COR-L47 (cell line): Measurements from ENCODE around the gene NCOA1.

ENCODE experiments used
- DNase-seq: peaks from one replicate; lab custom pipeline; 2025; lab: John Stamatoyannopoulos, UW

Gene NCOA1

DNA sequence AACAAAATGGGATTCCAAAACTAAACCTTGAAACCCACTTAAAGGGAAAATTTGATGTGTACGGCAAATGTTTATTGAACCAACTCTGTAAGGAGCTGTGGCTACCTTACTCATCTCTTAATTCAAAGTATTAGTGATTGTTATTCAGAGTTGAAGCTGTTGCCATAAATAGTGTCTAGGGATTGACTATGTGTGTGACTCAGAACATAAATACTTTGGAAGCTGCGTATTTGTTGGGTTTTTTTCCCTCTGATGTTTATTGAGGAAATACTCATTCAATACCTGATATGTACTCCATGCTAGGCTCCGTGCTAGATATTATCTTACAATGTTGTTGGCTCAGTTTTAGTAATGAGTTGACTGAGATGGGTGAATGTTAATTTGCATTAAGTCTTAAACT lies 211.7 kb downstream of the NCOA1 start:
- DNase-seq = no peak

DNA sequence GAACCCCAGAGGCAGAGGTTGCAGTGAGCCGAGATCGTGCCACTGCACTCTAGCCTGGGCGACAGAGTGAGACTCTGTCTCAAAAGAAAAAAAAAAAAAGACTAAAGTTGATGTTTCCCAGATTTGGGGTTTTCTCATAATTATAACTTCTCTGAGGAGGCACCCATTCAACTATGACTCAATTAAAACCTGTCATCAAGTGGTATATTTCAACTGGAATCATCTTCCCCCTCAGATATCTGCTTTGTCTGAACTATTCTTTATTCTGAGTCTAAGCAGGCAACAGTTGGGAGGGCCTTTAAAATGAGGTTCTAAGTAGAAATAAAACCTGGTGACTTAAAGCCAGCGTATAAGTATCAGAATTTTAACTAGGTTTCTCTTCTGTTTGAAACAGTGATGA lies 213.6 kb downstream of the NCOA1 start:
- DNase-seq = no peak

DNA sequence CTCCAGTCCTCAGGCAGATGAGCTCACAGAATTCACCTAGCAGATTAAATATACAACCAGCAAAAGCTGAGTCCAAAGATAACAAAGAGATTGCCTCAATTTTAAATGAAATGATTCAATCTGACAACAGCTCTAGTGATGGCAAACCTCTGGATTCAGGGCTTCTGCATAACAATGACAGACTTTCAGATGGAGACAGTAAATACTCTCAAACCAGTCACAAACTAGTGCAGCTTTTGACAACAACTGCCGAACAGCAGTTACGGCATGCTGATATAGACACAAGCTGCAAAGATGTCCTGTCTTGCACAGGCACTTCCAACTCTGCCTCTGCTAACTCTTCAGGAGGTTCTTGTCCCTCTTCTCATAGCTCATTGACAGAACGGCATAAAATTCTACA lies 216.1 kb downstream of the NCOA1 start:
- no peak for DNase-seq

DNA sequence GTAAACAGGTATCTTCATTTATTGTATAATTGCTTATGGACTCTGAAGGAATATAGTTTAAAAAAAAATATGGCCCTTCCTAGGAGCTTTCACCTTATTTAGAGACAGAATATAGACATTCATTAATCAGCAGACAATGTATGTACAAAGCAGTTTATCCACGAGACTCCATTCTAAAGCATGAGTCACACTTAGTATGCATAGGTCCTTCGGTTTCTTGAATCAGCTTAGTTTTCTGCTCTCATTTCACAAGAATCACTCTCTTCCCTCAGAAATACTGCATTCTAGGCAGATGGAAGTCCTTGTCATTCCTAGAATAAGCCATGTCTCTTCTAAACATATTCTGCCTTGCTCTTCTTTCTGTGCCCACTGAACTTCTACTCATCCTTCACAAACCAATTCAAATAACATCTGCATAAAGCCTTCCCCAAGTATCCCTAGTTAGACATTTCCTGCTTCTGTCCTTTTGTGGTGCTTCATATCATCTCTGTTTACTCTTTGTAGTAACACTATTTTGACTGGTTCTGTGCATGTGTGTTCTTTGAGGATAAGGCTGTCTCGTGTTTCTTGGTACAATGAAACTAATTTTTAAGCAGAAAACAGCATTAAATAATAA lies 217.6 kb downstream of the NCOA1 start:
- DNase-seq = no peak

DNA sequence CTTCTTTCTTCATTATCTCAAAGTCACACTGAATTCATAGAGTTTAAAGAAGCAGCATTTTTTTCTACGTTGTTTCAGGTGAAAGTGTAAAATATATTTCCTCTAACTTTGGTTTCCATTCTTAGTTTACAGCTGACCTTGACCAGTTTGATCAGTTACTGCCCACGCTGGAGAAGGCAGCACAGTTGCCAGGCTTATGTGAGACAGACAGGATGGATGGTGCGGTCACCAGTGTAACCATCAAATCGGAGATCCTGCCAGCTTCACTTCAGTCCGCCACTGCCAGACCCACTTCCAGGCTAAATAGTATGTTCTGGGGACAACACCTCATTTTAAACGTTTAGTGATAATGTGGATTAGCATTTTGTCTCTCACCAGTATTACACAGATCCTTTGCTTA lies 219.8 kb downstream of the NCOA1 start:
- no peak for DNase-seq

DNA sequence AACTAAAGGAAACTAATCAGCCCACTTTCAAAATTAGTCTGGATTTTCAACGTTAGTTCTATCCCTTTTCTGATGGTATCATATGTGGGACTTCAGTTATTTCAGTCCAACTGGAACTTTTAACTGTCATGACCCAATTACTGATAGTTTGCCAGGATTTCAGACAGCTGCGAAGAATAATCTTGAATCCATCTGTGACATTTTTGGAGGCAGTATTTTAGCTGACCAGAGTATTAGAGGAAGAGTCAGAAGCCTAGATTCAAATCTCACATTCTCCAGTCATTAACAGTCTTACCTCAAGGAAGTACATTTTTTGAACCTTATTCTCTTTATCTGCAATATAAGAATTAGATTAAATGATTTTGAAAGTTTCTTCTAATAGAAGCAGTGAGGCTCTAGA lies 220.8 kb downstream of the NCOA1 start:
- DNase-seq = no peak

DNA sequence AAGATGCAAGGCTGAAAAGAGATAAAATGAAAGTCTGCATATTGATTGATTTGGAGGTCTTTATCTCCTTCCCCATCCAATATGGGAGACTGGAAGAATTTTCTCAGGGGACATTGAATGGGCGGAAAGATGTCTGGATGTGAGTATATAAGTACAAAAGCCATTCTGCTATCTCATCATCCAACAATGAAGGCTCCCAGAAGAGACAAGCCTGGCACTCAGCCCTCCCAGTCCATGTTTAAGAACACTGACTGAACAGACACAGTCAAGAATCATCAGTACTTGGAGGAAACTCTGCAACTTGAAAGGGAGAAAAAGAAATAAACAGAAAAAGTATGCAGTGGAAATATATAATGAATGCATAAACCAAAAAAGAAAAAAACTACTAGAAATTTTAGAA lies 221.2 kb downstream of the NCOA1 start:
- DNase-seq = no peak

DNA sequence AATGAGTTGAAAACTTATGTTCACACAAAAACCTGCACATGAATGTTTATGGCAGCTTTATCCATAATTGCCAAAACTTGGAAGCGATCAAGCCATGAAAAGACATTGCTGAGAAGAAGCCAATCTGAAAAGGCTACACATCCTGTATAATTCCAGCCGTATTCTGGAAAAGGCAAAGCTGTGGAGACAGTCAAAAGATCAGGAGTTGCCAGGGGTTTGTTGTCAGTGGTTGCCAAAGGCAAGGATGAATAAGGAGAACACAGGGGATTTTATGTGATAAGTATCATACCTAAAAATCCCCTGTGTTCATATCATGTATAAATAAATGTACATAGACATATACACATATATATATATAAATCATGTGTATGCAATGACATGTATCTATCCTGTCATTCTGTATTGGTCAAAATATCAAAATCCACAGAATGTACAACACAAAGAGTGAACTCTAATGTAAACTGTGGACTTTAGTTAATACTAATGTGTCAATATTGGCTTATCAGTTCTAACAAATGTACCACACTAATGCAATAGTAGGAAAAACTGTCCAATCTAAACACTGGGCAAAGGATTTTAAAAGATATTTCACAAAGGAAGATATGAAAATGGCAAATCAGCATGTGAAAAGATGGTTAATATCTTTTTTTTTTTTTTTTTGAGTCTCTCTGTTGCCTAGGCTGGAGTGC lies 226.4 kb downstream of the NCOA1 start:
- DNase-seq = no peak

DNA sequence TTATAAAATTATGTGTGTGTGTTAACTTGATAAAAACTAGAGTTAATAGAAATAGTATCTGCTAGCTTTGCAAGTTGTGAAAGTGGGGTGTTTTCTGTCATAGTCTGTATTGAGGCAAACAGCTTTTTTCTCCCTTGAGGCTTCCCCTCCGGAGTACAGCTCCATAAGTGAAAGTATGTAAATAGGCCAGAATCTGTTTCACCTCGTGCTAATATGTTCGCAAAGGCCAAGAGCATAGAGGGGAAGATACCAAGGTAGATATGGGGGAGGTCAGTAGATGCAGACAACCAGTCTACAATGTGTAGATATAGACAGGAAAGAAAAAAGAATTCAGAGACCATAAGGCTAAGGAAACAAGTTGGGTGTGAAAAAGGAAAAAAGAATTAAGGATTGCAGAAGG lies 229.3 kb downstream of the NCOA1 start:
- no peak for DNase-seq

DNA sequence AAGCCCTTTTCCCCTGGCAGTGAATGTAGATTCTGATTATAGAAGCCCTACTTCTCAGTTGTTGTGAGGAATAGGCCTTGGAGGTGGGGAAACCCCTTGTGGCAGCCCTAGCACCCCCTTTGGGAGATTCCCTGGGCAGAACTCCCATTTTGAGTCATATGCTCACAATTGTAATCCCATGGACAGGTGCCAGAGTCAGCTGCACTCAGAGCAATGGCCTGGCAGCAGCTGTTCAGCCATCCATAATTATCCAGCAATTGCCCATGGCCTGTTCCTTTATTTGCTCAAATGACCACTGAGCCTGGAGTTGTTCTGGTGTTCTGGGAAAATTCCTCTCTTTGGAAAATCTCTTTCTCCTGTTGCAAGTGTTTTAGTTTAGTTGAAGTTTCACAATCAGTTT lies 230.4 kb downstream of the NCOA1 start:
- peak; percentile 80 for DNase-seq

DNA sequence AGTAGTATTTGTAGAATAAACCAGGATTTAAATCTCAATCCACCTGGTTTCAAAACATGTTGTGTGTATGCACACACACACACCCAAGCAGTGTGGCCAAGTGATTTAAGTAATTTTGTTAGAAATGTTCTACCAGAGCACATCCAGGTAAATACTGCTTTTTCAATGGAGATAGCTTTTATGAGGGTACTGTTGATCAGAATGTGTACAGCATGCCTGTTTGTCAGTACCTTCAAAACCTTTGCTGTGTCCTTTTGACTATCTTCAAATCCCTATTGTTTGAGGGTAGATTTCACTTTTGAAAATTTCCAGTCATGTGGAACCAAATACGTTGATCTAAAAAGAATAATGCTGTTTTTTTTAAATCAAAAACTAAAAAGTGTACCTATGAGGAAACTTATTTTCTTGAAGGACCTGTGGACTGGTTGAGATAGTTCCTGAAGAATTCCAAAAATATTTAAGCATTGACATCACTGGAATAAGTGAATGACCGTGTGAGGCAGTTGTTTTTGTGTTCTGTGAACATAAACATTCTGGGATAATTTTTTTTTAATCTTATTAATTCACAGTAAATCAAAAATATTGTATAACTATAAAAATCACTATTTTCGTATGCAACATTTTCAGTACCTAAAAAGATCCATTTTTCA lies 231.2 kb downstream of the NCOA1 start:
- no peak for DNase-seq

DNA sequence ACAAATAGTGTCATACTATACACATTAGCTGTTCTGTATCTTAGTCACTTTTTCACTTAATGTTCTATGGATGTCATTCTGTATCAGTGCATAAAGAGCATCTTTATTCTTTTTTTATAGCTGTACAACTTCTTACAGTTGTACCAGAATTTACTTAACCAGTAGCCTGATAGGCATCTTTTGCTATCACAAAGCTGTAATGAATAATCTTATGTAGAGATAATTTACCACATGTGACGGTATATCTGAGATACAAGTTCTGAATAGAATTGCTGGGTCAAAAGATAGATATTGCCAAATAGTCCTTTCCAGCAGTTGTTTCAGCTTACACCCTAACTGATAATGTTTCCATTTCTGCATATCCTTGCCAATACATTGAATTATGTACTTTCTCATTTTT lies 232.1 kb downstream of the NCOA1 start:
- DNase-seq = no peak

DNA sequence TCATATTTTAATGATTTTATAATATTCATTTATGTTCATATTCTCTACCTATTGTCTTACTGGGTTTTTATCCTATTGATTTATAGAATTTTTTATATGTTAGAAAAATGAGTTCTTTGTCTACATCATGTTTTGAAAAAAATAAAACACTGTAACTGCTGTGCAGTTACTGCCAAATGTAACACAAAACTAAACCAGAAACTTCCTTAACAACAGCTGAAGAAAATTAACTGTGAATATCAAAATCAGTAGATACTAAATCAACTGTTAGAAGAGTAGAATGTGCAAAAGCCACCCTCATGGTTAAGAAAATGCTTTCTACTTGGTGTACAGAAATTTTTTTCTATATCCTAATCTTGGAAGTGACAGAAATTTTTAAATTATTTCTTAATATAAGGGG lies 232.6 kb downstream of the NCOA1 start:
- DNase-seq = no peak

DNA sequence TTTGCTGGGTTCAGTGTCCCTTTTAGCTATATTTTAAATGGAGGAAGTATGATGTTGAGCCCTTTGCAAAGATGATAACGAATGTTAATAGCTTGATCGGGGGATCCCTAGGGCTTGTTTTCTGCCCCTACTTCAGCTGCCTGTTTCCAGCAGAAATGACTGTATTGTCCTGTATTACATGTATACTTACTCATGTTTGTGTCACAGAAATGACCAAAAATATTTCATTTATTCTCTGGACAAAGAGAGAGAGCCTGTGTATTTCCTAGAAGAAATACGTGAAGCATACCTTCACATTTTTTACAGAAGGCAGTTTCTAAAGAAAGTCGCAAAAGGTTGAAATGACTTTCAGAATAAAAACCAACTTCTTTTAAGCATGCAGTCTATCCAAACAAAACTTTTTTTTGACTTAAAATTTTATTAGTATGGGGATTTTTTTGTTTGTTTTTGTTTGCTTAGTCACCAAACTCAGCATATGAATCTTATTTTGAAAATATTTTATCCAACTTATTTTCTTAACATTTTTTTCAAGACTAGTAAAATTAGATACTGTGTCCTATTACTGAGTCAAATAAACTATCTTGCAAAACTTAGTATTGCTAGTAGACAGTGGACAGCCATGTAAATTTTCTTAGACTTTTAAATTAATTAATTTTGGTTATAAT lies 233.2 kb downstream of the NCOA1 start:
- DNase-seq = no peak

DNA sequence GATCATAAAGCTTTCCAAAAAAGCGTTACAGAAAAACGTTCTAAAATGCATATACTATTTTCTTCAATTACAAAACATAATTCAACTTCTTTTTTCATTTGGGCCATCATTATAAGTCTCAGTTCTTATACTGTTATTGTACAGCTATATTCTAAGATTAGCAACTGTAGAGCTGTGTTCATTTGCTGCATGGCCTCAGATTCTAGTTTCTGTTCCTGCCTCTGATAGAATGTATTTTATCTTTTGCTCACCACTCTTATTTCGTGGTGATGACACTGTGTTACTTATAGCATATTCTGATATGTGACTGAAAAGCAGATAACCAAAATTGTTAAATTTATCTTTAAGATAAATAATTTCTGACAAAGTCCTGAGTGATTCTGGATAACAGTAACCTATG lies 234.9 kb downstream of the NCOA1 start:
- no peak for DNase-seq

DNA sequence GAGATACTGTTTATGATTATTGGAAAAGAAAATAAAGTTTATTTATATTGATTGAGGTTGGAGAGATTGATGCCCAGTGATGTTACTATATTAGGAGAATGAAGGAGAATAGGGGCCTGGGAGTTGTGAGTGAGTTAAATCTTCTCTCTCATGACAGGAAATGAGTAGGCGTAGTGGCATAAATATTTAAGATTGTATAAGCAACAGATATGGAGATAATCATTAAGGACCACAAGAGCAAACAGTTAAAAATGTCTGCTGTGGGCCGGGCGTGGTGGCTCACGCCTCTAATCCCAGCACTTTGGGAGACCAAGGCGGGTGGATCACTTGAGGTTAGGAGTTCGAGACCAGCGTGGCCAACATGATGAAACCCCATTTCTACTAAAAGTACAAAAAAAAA lies 239.4 kb downstream of the NCOA1 start:
- no peak for DNase-seq

DNA sequence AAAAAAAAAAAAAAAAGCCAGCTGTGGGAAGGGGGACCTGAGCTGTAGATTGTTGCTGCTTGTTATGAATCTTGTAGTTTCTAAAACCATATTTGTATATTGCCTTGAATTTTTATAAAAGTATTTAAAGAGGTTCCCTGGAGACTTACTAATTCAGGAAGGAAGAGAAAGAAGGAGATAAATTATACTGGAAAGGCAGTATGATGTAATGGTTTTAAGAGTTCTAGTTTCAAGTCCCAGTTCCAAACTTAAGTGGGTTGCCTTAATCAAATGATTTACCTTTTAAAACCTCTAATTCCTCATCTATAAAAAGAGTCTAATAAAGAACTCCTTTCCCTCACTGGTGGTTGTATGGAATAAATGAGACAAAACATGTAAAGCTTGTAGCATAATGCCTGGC lies 240.0 kb downstream of the NCOA1 start:
- no peak for DNase-seq

DNA sequence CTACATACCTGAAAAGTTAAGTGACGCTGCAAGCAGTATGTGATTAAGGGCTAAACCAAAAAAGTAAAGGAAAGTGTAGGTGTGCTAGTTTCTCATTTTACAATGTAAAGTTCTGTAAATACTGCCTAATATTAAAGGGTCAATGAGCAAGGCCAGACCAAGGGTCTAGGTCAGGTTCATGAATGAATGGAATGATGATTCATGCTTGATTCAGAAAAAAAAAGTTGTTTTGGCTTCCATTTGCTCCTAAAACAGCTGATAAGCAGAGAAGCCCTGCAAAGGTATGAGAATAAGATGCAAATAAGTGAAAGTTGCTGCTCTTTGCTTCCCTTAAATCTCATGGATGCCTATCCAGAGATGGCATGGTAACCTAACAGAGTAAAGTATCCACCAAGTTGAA lies 240.9 kb downstream of the NCOA1 start:
- no peak for DNase-seq

DNA sequence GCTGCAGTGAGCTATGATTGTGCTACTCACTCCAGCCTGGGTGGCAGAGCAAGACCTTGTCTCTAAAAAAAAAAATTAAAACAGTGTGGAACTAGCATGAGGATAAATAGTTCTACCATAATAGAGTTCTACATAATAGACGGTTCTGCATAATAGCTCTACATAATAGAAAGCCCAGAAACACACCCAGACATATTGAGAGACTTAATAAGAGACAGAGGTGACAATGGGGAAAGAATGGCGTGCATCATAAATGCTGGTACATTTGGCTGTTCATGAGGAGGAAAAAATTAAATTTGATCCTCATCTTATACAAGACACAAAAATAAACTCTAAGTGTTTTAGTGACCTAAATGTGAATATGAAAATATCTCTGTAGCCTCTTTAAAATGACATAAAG lies 243.7 kb downstream of the NCOA1 start:
- no peak for DNase-seq

DNA sequence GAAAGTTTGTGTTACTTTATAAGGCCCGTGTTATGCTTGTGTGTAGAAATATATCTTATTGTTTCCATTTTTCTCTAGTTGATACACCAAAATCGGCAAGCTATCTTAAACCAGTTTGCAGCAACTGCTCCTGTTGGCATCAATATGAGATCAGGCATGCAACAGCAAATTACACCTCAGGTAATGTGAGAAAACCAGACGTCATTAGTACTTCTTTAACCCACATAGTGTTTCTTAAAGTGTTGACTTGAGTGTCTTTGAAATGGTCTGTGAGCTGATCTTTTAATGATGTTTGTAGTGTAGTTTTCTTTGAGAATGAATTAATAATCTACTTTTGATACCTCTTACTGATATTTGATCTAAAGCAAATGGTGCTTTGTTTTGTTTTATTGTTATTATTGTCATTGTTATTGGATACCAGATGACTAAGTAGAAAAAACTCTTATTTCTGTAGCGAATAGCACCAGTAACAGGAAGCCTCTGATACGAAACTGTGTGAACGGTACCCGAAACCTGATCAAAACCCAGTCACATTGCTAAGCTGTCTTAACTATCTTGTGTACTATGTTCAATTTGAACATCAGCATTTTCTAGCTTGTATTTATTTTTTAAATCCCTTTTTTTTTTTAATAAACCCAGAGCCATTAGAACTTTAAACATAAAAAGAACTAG lies 248.4 kb downstream of the NCOA1 start:
- no peak for DNase-seq

DNA sequence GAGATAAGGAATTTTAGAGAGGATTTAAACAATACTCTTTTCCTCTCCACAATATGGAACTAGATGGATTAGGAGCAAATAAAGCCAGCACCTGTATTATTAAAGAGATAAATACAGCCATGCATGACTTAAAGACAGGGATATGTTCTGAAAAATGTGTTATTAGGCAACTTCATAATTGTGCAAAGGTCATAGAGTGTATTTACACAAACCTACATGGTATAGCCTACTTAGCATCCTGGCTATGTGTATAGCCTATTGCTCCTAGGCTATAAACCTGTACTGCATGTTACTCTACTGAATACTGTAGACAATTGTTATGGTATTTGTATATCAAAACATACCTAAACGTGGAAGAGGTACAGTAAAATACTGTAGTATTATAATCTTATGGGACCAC lies 249.1 kb downstream of the NCOA1 start:
- DNase-seq = no peak

DNA sequence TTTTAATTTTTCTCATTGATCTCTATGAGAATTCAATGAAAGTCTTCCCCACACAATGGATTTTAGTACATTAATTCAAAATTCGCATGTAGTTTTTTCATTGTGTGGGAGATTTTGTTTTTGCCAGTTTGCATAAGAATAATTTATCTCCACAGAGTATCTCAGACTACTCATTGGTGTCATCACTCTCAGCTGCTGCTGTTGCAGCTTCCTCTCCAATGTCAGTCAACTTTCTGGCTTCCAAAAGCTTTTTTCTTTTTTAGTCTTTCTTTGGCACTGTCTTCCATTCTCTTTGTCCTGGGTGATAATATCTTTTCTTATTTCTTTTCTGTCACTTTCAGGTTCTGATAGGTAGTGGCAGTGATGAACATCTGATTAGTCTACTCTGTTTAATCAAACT lies 251.7 kb downstream of the NCOA1 start:
- no peak for DNase-seq

DNA sequence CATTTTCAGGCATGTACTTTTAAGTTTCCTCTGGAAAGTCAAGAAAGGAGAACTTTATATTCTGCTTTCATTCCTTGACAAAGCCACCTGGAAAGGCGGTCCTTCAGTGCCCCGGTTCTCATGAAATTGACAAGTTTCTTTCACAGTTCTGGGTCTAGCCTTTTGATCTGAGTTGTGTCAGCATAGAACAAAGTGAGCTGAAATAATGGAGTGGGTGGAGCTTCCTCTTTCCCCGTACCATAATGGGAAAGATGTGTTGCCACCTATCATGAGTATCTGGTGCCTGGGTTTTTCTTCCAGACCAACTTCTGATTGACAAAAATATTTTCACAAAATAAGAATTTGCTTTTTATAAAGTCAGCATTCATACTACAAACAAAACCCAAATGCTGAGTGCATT lies 252.9 kb downstream of the NCOA1 start:
- no peak for DNase-seq
